Neural progenitor cell (in vitro differentiated cells): ENCODE measurements around the gene CHD5. TPM values are rescaled to one million over a fixed set of nuclear protein-coding genes. Genes with fewer than 3 reads are reported as not detected.
"Not testable (repeated sequence)": the region's sequence is repeated elsewhere in the genome, so short reads cannot be mapped to it uniquely, and the experiment has no call there.

ENCODE experiments used
- DNase-seq: peaks from one replicate; pipeline ENCODE4 v3.0.0-alpha.2; 2016; ENCODE audit warnings: low spot score
- H2AFZ ChIP-seq: fragments of 200-600 bp; sonication (generic); replicated peaks from 2 replicates; pipeline ENCODE4 v1.6.1; 2016; ENCODE audit warnings: antibody characterized with exemption
- H3F3A ChIP-seq: fragments of 200-600 bp; sonication (generic); 2 replicates; pipeline ENCODE4 v1.6.1; 2016; ENCODE audit warnings: antibody characterized with exemption, low read depth
- H3K27ac ChIP-seq: fragments of 200-600 bp; sonication (generic); 2 replicates; pipeline ENCODE4 v1.5.1; 2016; ENCODE audit warnings: mild to moderate bottlenecking
- H3K27me3 ChIP-seq: fragments of 200-600 bp; sonication (generic); 2 replicates; pipeline ENCODE4 v1.6.1; 2016; ENCODE audit warnings: mild to moderate bottlenecking, moderate library complexity
- H3K36me3 ChIP-seq: fragments of 200-600 bp; sonication (generic); 2 replicates; pipeline ENCODE4 v1.5.1; 2016
- H3K4me1 ChIP-seq: fragments of 200-600 bp; sonication (generic); 2 replicates; pipeline ENCODE4 v1.6.1; 2016; ENCODE audit warnings: mixed run types
- H3K4me2 ChIP-seq: fragments of 200-600 bp; sonication (generic); 2 replicates; pipeline ENCODE4 v1.6.1; 2016
- H3K4me3 ChIP-seq: fragments of 200-600 bp; sonication (generic); 2 replicates; pipeline ENCODE4 v1.5.1; 2016
- H3K79me2 ChIP-seq: fragments of 200-600 bp; sonication (generic); 2 replicates; pipeline ENCODE4 v1.6.1; 2016; ENCODE audit warnings: low read depth
- H3K9ac ChIP-seq: fragments of 200-600 bp; sonication (generic); 2 replicates; pipeline ENCODE4 v1.6.1; 2016
- H3K9me3 ChIP-seq: fragments of 200-600 bp; sonication (generic); 2 replicates; pipeline ENCODE4 v1.5.1; 2016; ENCODE audit warnings: low read depth
- H4K20me1 ChIP-seq: fragments of 200-600 bp; sonication (generic); 2 replicates; pipeline ENCODE4 v1.6.1; 2016; ENCODE audit warnings: low read depth
- H3K27ac Mint-ChIP-seq: 3 replicates; pipeline ENCODE4 v1.8.0; 2021; ENCODE audit warnings: mixed read lengths
- H3K27me3 Mint-ChIP-seq: 2 replicates; pipeline ENCODE4 v1.8.0; 2022; ENCODE audit warnings: low read depth, mild to moderate bottlenecking, inconsistent platforms, moderate library complexity, mixed read lengths; ENCODE audit not compliant: insufficient read depth
- H3K36me3 Mint-ChIP-seq: 3 replicates; pipeline ENCODE4 v1.8.0; 2021; ENCODE audit warnings: mixed read lengths
- H3K4me1 Mint-ChIP-seq: 3 replicates; pipeline ENCODE4 v1.8.0; 2021; ENCODE audit warnings: mixed read lengths
- H3K4me3 Mint-ChIP-seq: 3 replicates; pipeline ENCODE4 v1.8.0; 2021; ENCODE audit warnings: mild to moderate bottlenecking, moderate library complexity, mixed read lengths
- H3K9me3 Mint-ChIP-seq: 3 replicates; pipeline ENCODE4 v1.8.0; 2020; ENCODE audit warnings: mixed read lengths
- CTCF ChIP-seq: fragments of 200-600 bp; sonication (generic); IDR thresholded peaks from 2 replicates; pipeline ENCODE4 v1.5.1; 2017; ENCODE audit warnings: antibody characterized with exemption, mild to moderate bottlenecking
- EZH2 ChIP-seq: fragments of 200-600 bp; sonication (generic); IDR thresholded peaks from 2 replicates; pipeline ENCODE4 v1.6.1; 2017; ENCODE audit warnings: antibody characterized with exemption, mild to moderate bottlenecking, moderate library complexity
- EZH2phosphoT487 ChIP-seq: fragments of 200-600 bp; sonication (generic); IDR thresholded peaks from 2 replicates; pipeline ENCODE4 v1.6.1; 2017; ENCODE audit warnings: antibody characterized with exemption
- total RNA-seq: library from RNA; depleted of rRNA; stranded (reverse); fragments of >200 nt; gene quantifications from 2 replicates; pipeline ENCODE4 v1.2.3, GENCODE V29; 2015; ENCODE audit warnings: low replicate concordance

CHD5 gene
- total RNA-seq, 1 donor from 2014 or later = 0.17 TPM

DNA sequence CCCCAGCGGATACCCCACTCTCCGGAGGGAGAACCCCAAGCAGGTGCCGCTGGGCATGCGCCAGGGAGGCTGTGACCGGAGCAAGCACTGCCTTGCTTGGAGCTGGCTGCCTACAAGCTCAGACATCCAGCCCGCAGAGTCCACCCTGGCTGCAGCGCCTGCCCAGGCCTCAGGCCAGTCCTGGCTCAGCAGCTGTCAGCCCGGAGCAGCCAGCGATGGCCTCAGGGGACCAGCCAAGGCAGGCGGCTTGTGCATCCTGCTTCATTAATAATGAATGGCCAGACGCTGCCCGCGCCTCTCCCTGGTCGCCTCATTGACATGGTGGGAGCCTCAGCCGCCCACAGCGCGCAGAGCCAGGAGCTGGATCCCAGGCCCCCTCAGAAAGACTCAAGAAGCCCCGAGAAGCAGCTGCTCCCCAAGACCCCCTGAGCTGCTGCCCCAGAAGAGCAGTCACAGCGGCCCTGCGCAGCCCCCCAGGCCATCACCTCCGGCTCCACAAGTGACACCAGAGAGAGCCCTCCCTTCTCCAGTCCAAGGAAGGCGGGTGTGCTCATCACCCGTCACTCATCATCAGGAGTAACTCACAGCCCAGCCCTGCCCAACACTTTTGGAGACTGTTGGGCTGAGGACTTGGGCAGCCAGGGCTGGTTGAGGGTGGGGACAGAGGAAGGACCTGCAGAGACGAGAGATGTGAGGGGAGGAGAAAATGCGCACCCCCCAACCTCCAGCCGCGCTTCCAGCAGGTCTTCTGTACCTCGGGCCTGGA is 114.8 kb downstream of the CHD5 start:
- no peak overlapping the region for H3K4me2 ChIP-seq
- TF ChIP-seq CTCF = no peak
- no peak for TF ChIP-seq EZH2
- no peak for TF ChIP-seq EZH2phosphoT487
- H4K20me1 ChIP-seq = no peaks in the 10 kb centered on the region
- H3K9me3 ChIP-seq = no peaks in the 10 kb centered on the region
- H3K36me3 ChIP-seq = no peaks in the 10 kb centered on the region
- H3K4me1 ChIP-seq = no peaks in the 10 kb centered on the region
- Mint-ChIP-seq H3K27me3 (peaks cover 2% of the 10 kb centered on the region), H3K9me3 (no peaks in the 10 kb centered on the region), H3K4me3 (no peak overlapping the region), H3K27ac (no peak overlapping the region), H3K4me1 (no peaks in the 10 kb centered on the region), H3K36me3 (no peaks in the 10 kb centered on the region)
- no peak for DNase-seq
- no peak overlapping the region for H2AFZ ChIP-seq
- H3K9ac ChIP-seq = no peak overlapping the region
- no peaks in the 10 kb centered on the region for H3F3A ChIP-seq
- H3K4me3 ChIP-seq = no peak overlapping the region
- no peak overlapping the region for H3K27ac ChIP-seq
- H3K79me2 ChIP-seq = no peaks in the 10 kb centered on the region
- no peaks in the 10 kb centered on the region for H3K27me3 ChIP-seq

GRCh38 chr1:6063532-6064053 is 116.5 kb downstream of the CHD5 start:
- H3K9ac ChIP-seq, H4K20me1 ChIP-seq, H3F3A ChIP-seq, H3K79me2 ChIP-seq, H3K36me3 ChIP-seq, H3K4me3 ChIP-seq, H3K36me3 Mint-ChIP-seq, H3K27me3 Mint-ChIP-seq, H3K9me3 ChIP-seq, H3K9me3 Mint-ChIP-seq, H3K4me1 ChIP-seq, H3K27ac Mint-ChIP-seq, H3K4me2 ChIP-seq, H3K4me3 Mint-ChIP-seq, H3K27me3 ChIP-seq, H2AFZ ChIP-seq, DNase-seq, H3K27ac ChIP-seq, H3K4me1 Mint-ChIP-seq: not testable (repeated sequence)

GRCh38 chr1:6062670-6063069 is 117.5 kb downstream of the CHD5 start:
- no peak overlapping the region for H2AFZ ChIP-seq
- no peak overlapping the region for H3K4me2 ChIP-seq
- H3K4me1 ChIP-seq = no peaks in the 10 kb centered on the region
- no peaks in the 10 kb centered on the region for H3K4me1 Mint-ChIP-seq
- H3K9me3 Mint-ChIP-seq = no peaks in the 10 kb centered on the region
- TF ChIP-seq EZH2phosphoT487 (no peak), EZH2 (no peak), CTCF (no peak)
- H3K27me3 ChIP-seq = no peaks in the 10 kb centered on the region
- H4K20me1 ChIP-seq = no peaks in the 10 kb centered on the region
- no peak overlapping the region for H3K27ac ChIP-seq
- H3K27me3 Mint-ChIP-seq = peaks cover 2% of the 10 kb centered on the region
- H3F3A ChIP-seq = no peaks in the 10 kb centered on the region
- no peak overlapping the region for H3K9ac ChIP-seq
- no peaks in the 10 kb centered on the region for H3K36me3 ChIP-seq
- H3K27ac Mint-ChIP-seq = no peak overlapping the region
- no peak for DNase-seq
- no peaks in the 10 kb centered on the region for H3K36me3 Mint-ChIP-seq
- H3K79me2 ChIP-seq = no peaks in the 10 kb centered on the region
- no peaks in the 10 kb centered on the region for H3K9me3 ChIP-seq
- H3K4me3 Mint-ChIP-seq = no peak overlapping the region
- H3K4me3 ChIP-seq = no peak overlapping the region

DNA sequence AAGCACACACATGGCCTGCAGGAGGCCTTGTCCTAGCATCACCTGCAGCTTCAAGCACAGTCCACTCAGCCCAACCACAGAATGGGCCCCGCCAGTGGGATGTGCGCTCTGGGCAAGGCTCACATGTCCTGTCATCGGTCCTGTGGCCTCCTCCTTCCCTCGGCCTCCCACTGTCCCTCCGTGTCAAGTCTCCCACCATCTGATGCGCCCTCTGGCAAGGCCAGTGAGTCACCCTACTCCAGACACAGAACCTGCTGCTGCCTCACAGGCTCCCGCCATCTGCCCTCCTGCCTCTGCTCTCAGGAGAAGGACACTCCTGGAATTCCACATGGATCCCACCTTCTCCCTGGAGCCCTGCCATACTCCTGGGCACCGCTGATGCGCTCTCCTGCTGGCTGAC is 120.3 kb downstream of the CHD5 start:
- H3K4me3 ChIP-seq = no peak overlapping the region
- no peaks in the 10 kb centered on the region for H3K4me1 ChIP-seq
- no peaks in the 10 kb centered on the region for H3F3A ChIP-seq
- no peak overlapping the region for H3K27ac Mint-ChIP-seq
- no peak overlapping the region for H3K4me2 ChIP-seq
- H3K9me3 ChIP-seq = no peaks in the 10 kb centered on the region
- H3K4me3 Mint-ChIP-seq = no peak overlapping the region
- H3K36me3 ChIP-seq = no peaks in the 10 kb centered on the region
- H3K27ac ChIP-seq = no peak overlapping the region
- no peaks in the 10 kb centered on the region for H3K4me1 Mint-ChIP-seq
- H3K27me3 Mint-ChIP-seq = peaks cover 6% of the 10 kb centered on the region
- H3K36me3 Mint-ChIP-seq = no peaks in the 10 kb centered on the region
- no peak overlapping the region for H2AFZ ChIP-seq
- H3K79me2 ChIP-seq = no peaks in the 10 kb centered on the region
- H4K20me1 ChIP-seq = no peaks in the 10 kb centered on the region
- no peaks in the 10 kb centered on the region for H3K27me3 ChIP-seq
- no peak for DNase-seq
- H3K9me3 Mint-ChIP-seq = no peaks in the 10 kb centered on the region
- TF ChIP-seq EZH2 = no peak
- no peak for TF ChIP-seq EZH2phosphoT487
- TF ChIP-seq CTCF = no peak
- H3K9ac ChIP-seq = no peak overlapping the region
